Body of pancreas (tissue), 4 donors: ENCODE results near the gene MRPL39. TPM values are rescaled to one million over a fixed set of nuclear protein-coding genes. Genes with fewer than 3 reads are reported as not detected.

Source experiments
- ATAC-seq: fragments of 150-250 bp; one replicate; pipeline ENCODE4 v1.9.1; 2016
- DNase-seq, 4 donors: peaks; one replicate each; pipeline ENCODE4 v3.0.0-alpha.2; 2019
- H3K27ac ChIP-seq, 4 donors: fragments of 200-600 bp; sonication (generic); 1 replicate in 3 of 4; 2 replicates in 1 of 4; pipeline versions ENCODE4 v1.5.1 to v1.6.1; 2016 to 2019; ENCODE audit warnings: mild to moderate bottlenecking in 1 of 4, mixed read lengths in 1 of 4, moderate library complexity in 1 of 4
- H3K27me3 ChIP-seq, 2 donors: fragments of 200-600 bp; sonication (generic); one replicate each; pipeline ENCODE4 v1.6.0; 2016; ENCODE audit warnings: mild to moderate bottlenecking in 1 of 2
- H3K36me3 ChIP-seq, 2 donors: fragments of 200-600 bp; sonication (generic); replicated peaks in 1 of 2; 2 replicates each; pipeline ENCODE4 v1.5.1; 2016; ENCODE audit warnings: low read depth in 2 of 2; ENCODE audit not compliant: insufficient read depth in 1 of 2
- H3K4me1 ChIP-seq: fragments of 200-600 bp; sonication (generic); one replicate; pipeline ENCODE4 v1.6.0; 2016
- H3K4me3 ChIP-seq, 2 donors: fragments of 200-600 bp; sonication (generic); 1 replicate in 1 of 2; 2 replicates in 1 of 2; pipeline ENCODE4 v1.5.1; 2016 to 2019
- H3K9me3 ChIP-seq, 3 donors: fragments of 200-600 bp; sonication (generic); 1 replicate in 2 of 3; 2 replicates in 1 of 3; pipeline ENCODE4 v1.5.1; 2016
- POLR2A ChIP-seq, 3 donors: fragments of 450-650 bp; IDR thresholded peaks; one replicate each; pipeline ENCODE4 v1.6.1; 2016; ENCODE audit warnings: antibody characterized with exemption in 3 of 3, mild to moderate bottlenecking in 2 of 3
- WGBS, 2 donors: methylation state at CpG; one replicate each; pipeline ENCODE4 v1.1.5; 2017; 5-methylcytosine and 5-hydroxymethylcytosine counted together
- intact Hi-C: fragments of 100-400 bp; cut with DNase I; formaldehyde crosslinking; loops from one replicate; pipeline ENCODE4 v1.15.1; 2023
- total RNA-seq, 2 donors: library from RNA; depleted of rRNA; stranded (reverse); fragments of >200 nt; gene quantifications; one replicate each; pipeline ENCODE4 v1.1.0, GENCODE V29; 2016
- TF ChIP-seq, protein P1 (sequence below), 7 experiments: fragments of 450-650 bp in 4 of 7; fragments of 200-600 bp in 3 of 7; sonication (generic) in 3 of 7; IDR thresholded peaks; one replicate each; pipeline ENCODE4 v1.5.1; 2016 to 2019; ENCODE audit warnings: antibody characterized with exemption in 7 of 7

Gene MRPL39
- total RNA-seq, 2 donors from 2014 or later: 4.4 to 6.3 TPM

DNA sequence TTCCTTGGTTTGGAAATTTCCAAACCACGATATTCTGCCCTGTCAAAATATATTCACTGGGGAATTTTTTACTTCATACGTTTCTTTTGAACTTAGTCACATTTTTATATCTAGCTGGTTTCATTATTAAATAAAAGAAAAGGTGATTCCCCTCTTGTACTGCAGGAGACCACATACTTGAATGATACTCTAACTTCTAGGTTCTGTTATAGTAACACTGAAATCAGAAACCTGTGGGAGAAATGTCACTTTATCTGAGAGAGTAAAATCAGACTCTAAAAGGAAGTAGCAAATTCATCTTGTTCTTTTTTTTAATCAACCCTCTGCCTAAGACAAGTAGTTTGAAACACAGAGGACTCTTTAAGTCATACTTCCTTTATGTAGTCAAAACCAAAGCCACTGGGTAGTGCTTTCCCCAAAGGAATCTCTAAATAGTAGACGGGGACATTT is 34.4 kb downstream of the MRPL39 start:
- DNase-seq (no peak), ATAC-seq (peak; percentile 40)
- TF ChIP-seq POLR2A (IDR thresholded peaks at IDR 0.05): no peak
- TF ChIP-seq, protein P1, sequence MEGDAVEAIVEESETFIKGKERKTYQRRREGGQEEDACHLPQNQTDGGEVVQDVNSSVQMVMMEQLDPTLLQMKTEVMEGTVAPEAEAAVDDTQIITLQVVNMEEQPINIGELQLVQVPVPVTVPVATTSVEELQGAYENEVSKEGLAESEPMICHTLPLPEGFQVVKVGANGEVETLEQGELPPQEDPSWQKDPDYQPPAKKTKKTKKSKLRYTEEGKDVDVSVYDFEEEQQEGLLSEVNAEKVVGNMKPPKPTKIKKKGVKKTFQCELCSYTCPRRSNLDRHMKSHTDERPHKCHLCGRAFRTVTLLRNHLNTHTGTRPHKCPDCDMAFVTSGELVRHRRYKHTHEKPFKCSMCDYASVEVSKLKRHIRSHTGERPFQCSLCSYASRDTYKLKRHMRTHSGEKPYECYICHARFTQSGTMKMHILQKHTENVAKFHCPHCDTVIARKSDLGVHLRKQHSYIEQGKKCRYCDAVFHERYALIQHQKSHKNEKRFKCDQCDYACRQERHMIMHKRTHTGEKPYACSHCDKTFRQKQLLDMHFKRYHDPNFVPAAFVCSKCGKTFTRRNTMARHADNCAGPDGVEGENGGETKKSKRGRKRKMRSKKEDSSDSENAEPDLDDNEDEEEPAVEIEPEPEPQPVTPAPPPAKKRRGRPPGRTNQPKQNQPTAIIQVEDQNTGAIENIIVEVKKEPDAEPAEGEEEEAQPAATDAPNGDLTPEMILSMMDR (IDR thresholded peaks at IDR 0.05): no peak
- Histone ChIP-seq H3K27ac (peak overlapping the region in 1 of 4 donors; percentile 70), H3K9me3 (no peaks in the 10 kb centered on the region), H3K4me1 (no peaks in the 10 kb centered on the region), H3K4me3 (no peak overlapping the region), H3K36me3 (no peaks in the 10 kb centered on the region), H3K27me3 (no peaks in the 10 kb centered on the region)
- WGBS, 2 donors: 59 to 67% methylated on average over 3 of the region's 3 CpGs
- intact Hi-C loops: no loop called here

DNA sequence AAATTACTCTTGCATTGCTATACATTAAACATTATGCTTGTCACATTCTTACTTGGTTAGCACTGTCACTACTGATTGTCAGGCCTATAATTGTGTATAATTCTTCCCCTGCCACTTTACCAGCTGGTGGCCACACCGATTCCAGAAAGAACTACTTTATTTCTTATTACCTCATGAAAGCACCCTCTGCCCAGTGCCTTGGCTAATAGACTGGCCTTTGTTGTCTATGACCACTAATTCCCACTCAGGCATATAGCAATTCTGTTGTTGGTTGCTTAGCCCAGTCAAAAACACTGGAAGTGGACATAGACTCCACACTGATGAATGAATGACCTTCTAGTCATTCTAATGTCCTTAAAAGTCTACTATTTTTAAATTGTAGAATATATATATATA is 35.6 kb downstream of the MRPL39 start:
- no peak overlapping the region for H3K4me3 ChIP-seq
- intact Hi-C loops: no loop called here
- H3K4me1 ChIP-seq: no peaks in the 10 kb centered on the region
- DNase-seq: no peak
- no peak overlapping the region for H3K27ac ChIP-seq
- 75 to 86% methylated on average over 1 of the region's 1 CpG for WGBS, 2 donors
- no peaks in the 10 kb centered on the region for H3K9me3 ChIP-seq
- no peaks in the 10 kb centered on the region for H3K27me3 ChIP-seq
- ATAC-seq: no peak
- no peak for TF ChIP-seq POLR2A (IDR thresholded peaks at IDR 0.05)
- TF ChIP-seq, protein P1 (IDR thresholded peaks at IDR 0.05): no peak
- no peaks in the 10 kb centered on the region for H3K36me3 ChIP-seq

DNA sequence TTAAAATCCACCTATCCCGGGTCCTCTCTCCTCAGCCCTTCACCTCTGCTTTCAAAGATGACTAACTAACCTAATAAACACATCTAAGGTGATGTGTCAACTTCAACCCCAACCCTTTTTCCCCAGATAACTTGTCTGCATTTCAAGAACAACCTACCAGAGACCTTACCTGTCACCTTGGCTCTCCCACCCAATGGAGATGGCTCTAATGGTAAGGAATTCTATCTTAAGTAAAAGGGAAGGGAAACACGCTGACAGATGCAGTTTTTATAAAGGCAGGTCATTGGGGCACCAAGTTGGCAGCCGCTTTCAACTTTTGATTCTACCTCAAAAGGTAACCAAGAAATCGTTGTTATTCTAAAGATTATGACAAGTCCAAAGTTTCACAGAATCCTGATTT is 37.6 kb downstream of the MRPL39 start:
- no peak for ATAC-seq
- no peak for DNase-seq
- no peaks in the 10 kb centered on the region for H3K4me1 ChIP-seq
- intact Hi-C loops: no loop called here
- H3K4me3 ChIP-seq: no peak overlapping the region
- H3K9me3 ChIP-seq: no peaks in the 10 kb centered on the region
- no peak overlapping the region for H3K27ac ChIP-seq
- no peaks in the 10 kb centered on the region for H3K36me3 ChIP-seq
- no peaks in the 10 kb centered on the region for H3K27me3 ChIP-seq
- TF ChIP-seq, protein P1 (IDR thresholded peaks at IDR 0.05): no peak
- TF ChIP-seq POLR2A (IDR thresholded peaks at IDR 0.05): no peak
- 84 to 86% methylated on average over 4 of the region's 4 CpGs for WGBS, 2 donors

- Histone ChIP-seq H3K27ac (no peak overlapping the region), H3K4me1 (no peaks in the 10 kb centered on the region), H3K4me3 (no peak overlapping the region), H3K36me3 (no peaks in the 10 kb centered on the region), H3K9me3 (no peaks in the 10 kb centered on the region), H3K27me3 (no peaks in the 10 kb centered on the region)
- ATAC-seq (no peak), DNase-seq (no peak)
- intact Hi-C loops: no loop called here
- WGBS, 2 donors: 88 to 92% methylated on average over 1 of the region's 1 CpG
- TF ChIP-seq, protein P1 (IDR thresholded peaks at IDR 0.05): no peak
- no peak for TF ChIP-seq POLR2A (IDR thresholded peaks at IDR 0.05)
Observed at GRCh38 chr21:25569084-25569483, 38.2 kb downstream of the MRPL39 start.

- DNase-seq (peak in 3 of 4 donors; percentile 16 to 44 (median 16)), ATAC-seq (no peak)
- Histone ChIP-seq H3K36me3 (no peaks in the 10 kb centered on the region), H3K27me3 (no peaks in the 10 kb centered on the region), H3K9me3 (no peaks in the 10 kb centered on the region), H3K27ac (no peak overlapping the region), H3K4me3 (no peak overlapping the region), H3K4me1 (no peaks in the 10 kb centered on the region)
- TF ChIP-seq, protein P1 (IDR thresholded peaks at IDR 0.05): no peak
- TF ChIP-seq POLR2A (IDR thresholded peaks at IDR 0.05): no peak
- intact Hi-C loops: no loop called here
- 55 to 71% methylated on average over 5 of the region's 5 CpGs for WGBS, 2 donors
Observed at GRCh38 chr21:25568246-25568645, 39.0 kb downstream of the MRPL39 start.
